ENCODE measurements around the gene GALNT1.

DNA sequence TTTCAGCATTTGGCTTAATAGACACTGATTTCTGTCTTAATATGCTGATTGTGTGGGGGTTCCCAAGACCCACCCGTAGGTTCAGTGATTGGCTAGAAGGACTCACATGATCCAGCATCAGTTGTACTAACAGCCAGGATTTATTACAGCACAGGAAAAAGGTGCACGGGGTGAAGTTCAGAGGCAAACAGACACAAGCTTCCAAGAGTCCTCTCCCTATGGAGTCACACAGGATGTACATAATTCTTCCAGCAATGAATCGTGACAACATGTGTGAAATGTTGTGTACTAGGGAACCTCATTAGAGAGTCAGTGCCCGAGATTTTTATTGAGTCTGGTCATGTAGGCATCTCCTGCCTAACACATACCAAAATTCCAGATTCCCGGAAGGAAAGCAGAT lies 52.8 kb downstream of the GALNT1 start:
- TF ChIP-seq, protein P1, sequence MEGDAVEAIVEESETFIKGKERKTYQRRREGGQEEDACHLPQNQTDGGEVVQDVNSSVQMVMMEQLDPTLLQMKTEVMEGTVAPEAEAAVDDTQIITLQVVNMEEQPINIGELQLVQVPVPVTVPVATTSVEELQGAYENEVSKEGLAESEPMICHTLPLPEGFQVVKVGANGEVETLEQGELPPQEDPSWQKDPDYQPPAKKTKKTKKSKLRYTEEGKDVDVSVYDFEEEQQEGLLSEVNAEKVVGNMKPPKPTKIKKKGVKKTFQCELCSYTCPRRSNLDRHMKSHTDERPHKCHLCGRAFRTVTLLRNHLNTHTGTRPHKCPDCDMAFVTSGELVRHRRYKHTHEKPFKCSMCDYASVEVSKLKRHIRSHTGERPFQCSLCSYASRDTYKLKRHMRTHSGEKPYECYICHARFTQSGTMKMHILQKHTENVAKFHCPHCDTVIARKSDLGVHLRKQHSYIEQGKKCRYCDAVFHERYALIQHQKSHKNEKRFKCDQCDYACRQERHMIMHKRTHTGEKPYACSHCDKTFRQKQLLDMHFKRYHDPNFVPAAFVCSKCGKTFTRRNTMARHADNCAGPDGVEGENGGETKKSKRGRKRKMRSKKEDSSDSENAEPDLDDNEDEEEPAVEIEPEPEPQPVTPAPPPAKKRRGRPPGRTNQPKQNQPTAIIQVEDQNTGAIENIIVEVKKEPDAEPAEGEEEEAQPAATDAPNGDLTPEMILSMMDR (IDR thresholded peaks at IDR 0.05), result no peak
- no peak for TF ChIP-seq POLR2A (IDR thresholded peaks at IDR 0.05)

Measured in testis (tissue), 2 donors.